Measurements from ENCODE around the gene LAPTM5. TPM values are rescaled to one million over a fixed set of nuclear protein-coding genes. Genes with fewer than 3 reads are reported as not detected.

Gene LAPTM5
- total and polyA plus RNA-seq, 2 donors (not counting 3 experiments of a cell fraction or from before 2014, with no cell fraction given) = 83.4 to 95.2 TPM

DNA sequence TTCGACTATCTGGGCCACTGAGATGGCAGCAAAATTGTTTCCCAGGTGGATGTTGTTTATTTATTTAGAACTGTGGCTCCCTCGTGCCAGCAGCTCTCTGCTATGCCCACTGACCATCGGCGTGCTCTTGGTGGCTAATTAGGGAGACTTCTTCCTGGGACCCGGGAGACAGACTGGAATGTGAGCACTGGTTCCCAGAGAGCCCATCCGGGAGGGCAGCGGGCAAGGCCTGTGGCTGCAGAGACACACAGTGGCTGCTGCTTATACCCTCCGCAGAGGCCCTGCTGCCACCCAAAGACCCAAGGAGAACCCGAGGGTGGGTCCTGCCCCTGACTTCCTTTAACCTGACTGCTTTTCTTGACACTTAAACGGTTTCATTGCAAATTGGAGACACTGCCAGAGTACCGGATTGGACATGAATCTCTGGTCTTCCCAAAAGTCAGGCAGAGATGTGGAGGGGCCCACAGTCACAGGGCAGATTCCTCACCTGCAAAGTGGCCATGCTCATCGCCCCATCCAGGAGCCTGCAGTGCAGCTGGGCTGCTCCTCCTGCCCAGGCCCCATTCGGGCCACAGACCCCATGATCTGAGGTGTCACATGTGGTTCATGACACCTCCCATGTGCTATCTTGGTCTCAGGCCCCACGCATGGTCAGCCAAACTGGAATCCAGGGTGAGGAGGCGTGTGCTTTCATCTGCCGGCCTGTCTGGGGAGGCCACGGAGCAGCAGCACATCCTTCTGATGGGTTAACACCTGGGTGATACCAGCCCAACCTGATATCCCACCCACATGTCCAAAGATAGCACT lies 28.5 kb downstream of the LAPTM5 start:
- Histone ChIP-seq H3K27ac (ENCODE audit: insufficient read depth, low read depth, low read length) (no peak overlapping the region), H3K9me3 (replicated peaks; ENCODE audit: control insufficient read depth, insufficient read depth, low read length) (no peaks in the 10 kb centered on the region), H3K9ac (replicated peaks; ENCODE audit: extremely low read depth, insufficient read depth, low read length) (no peak overlapping the region), H2AFZ (ENCODE audit: low read depth, low read length) (no peak overlapping the region), H3K36me3 (ENCODE audit: control insufficient read depth in 2 of 2, extremely low read depth in 1 of 2, insufficient read depth in 2 of 2, low read length in 2 of 2) (no peaks in the 10 kb centered on the region), H3K4me2 (ENCODE audit: insufficient read depth, low read length) (no peak overlapping the region), H3K4me1 (ENCODE audit: control insufficient read depth, extremely low read depth, insufficient read depth, low read length) (no peaks in the 10 kb centered on the region), H3K27me3 (ENCODE audit: control insufficient read depth in 2 of 2, insufficient read depth in 2 of 2, low read length in 2 of 2) (no peaks in the 10 kb centered on the region), H3K9me1 (replicated peaks; ENCODE audit: control insufficient read depth, extremely low read depth, insufficient read depth, low read length) (no peaks in the 10 kb centered on the region), H3K4me3 (replicated peaks in 1 of 3; ENCODE audit: insufficient read depth in 1 of 3, low read depth in 1 of 3, low read length in 3 of 3) (no peak overlapping the region), H3K79me2 (ENCODE audit: control insufficient read depth, insufficient read depth, low read length) (no peaks in the 10 kb centered on the region), H4K20me1 (replicated peaks; ENCODE audit: control insufficient read depth, extremely low read depth, insufficient read depth, low read length) (no peaks in the 10 kb centered on the region)
- TF ChIP-seq POLR2AphosphoS5 (IDR thresholded peaks at IDR 0.05; ENCODE audit: insufficient read depth, low read depth, low read length) (no peak), EZH2 (IDR thresholded peaks at IDR 0.05; ENCODE audit: borderline replicate concordance, low read depth, low read length, severe bottlenecking) (no peak), FOS (IDR thresholded peaks at IDR 0.05; ENCODE audit: borderline replicate concordance, insufficient read depth, low read length) (no peak), GATA2 (IDR thresholded peaks at IDR 0.05; ENCODE audit: insufficient read depth, insufficient read length, low read depth, low read length) (no peak), POLR2A (IDR thresholded peaks at IDR 0.05; ENCODE audit: low read depth, low read length) (no peak), JUN (IDR thresholded peaks at IDR 0.05; ENCODE audit: borderline replicate concordance, insufficient read depth, insufficient read length, low read depth) (no peak), MYC (IDR thresholded peaks at IDR 0.05; ENCODE audit: low read depth, low read length) (no peak)
- TF ChIP-seq, protein P1, sequence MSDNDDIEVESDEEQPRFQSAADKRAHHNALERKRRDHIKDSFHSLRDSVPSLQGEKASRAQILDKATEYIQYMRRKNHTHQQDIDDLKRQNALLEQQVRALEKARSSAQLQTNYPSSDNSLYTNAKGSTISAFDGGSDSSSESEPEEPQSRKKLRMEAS (IDR thresholded peaks at IDR 0.05; ENCODE audit: insufficient read depth, insufficient read length) = no peak
- TF ChIP-seq, protein P2, sequence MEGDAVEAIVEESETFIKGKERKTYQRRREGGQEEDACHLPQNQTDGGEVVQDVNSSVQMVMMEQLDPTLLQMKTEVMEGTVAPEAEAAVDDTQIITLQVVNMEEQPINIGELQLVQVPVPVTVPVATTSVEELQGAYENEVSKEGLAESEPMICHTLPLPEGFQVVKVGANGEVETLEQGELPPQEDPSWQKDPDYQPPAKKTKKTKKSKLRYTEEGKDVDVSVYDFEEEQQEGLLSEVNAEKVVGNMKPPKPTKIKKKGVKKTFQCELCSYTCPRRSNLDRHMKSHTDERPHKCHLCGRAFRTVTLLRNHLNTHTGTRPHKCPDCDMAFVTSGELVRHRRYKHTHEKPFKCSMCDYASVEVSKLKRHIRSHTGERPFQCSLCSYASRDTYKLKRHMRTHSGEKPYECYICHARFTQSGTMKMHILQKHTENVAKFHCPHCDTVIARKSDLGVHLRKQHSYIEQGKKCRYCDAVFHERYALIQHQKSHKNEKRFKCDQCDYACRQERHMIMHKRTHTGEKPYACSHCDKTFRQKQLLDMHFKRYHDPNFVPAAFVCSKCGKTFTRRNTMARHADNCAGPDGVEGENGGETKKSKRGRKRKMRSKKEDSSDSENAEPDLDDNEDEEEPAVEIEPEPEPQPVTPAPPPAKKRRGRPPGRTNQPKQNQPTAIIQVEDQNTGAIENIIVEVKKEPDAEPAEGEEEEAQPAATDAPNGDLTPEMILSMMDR (IDR thresholded peaks at IDR 0.05; ENCODE audit: extremely low read depth in 1 of 2, insufficient read depth in 1 of 2, low read depth in 1 of 2, low read length in 2 of 2) = no peak
- ChIA-PET POLR2A (no interaction called here), CTCF (interaction anchor here (1.4 to 6.4 kb wide), 5 partner anchors 10 to 54 kb away, joined by 6 to 100 read pairs (median 11); no protein-coding TSS in a partner anchor)
- dilution Hi-C loops (cut with MboI; ENCODE audit: extremely low pct_ligation_motif_present, low sequenced_read_pairs) = no loop called here
- DNase-seq (ENCODE audit: low read depth, low spot score) (no peak), FAIRE-seq (no peak)
- intact Hi-C loops (cut with micrococcal nuclease) = no loop called here
- no TSS peak for BruUV-seq (replicated peaks)
